C4-2B (cell line): Measurements from ENCODE around the gene ABCG2.

ENCODE experiments used
- H3K27ac ChIP-seq: fragments of 450-650 bp; 2 replicates; pipeline ENCODE4 v1.5.1; 2017
- CTCF ChIP-seq: fragments of 450-650 bp; conservative IDR thresholded peaks from 2 replicates; pipeline ENCODE4 v1.5.1; 2017; ENCODE audit warnings: mild to moderate bottlenecking
- ZFX ChIP-seq: fragments of 450-650 bp; IDR thresholded peaks from 2 replicates; pipeline ENCODE4 v1.6.1; 2017

ABCG2 gene

GRCh38 chr4:88090898-88091297, 67.5 kb downstream of the ABCG2 start:
- H3K27ac ChIP-seq = no peak overlapping the region
- TF ChIP-seq ZFX = no peak
- TF ChIP-seq CTCF = no peak

- TF ChIP-seq CTCF (no peak), ZFX (no peak)
- no peak overlapping the region for H3K27ac ChIP-seq
Measured at GRCh38 chr4:88087004-88087403, 71.4 kb downstream of the ABCG2 start.

GRCh38 chr4:88080626-88081025, 77.8 kb downstream of the ABCG2 start:
- no peak overlapping the region for H3K27ac ChIP-seq
- TF ChIP-seq ZFX = no peak
- TF ChIP-seq CTCF = no peak

GRCh38 chr4:88078579-88078978, 79.9 kb downstream of the ABCG2 start:
- H3K27ac ChIP-seq = peak overlapping the region; percentile 55; the same call in 1 of the 2 replicates
- no peak for TF ChIP-seq CTCF
- no peak for TF ChIP-seq ZFX

GRCh38 chr4:88077911-88078524, 80.4 kb downstream of the ABCG2 start:
- no peak for TF ChIP-seq ZFX
- no peak for TF ChIP-seq CTCF
- H3K27ac ChIP-seq = peak overlapping the region; percentile 55; the same call in 1 of the 2 replicates

- no peak for TF ChIP-seq CTCF
- TF ChIP-seq ZFX = no peak
- H3K27ac ChIP-seq = no peak overlapping the region
Measured at GRCh38 chr4:88075336-88075735, 83.1 kb downstream of the ABCG2 start.

GRCh38 chr4:88070031-88070430, 88.4 kb downstream of the ABCG2 start:
- TF ChIP-seq ZFX (no peak), CTCF (no peak)
- H3K27ac ChIP-seq = no peak overlapping the region
